ENCODE data around the gene ELK4. TPM values are rescaled to one million over a fixed set of nuclear protein-coding genes. Genes with fewer than 3 reads are reported as not detected.
A peak's percentile ranks its signal among the peaks of the same experiment; 100 is the strongest.

ELK4 gene
- polyA plus RNA-seq (2013, experiment 1 of 2), result 6.7 TPM
- 6.8 TPM for polyA plus RNA-seq (2013, experiment 2 of 2)

DNA sequence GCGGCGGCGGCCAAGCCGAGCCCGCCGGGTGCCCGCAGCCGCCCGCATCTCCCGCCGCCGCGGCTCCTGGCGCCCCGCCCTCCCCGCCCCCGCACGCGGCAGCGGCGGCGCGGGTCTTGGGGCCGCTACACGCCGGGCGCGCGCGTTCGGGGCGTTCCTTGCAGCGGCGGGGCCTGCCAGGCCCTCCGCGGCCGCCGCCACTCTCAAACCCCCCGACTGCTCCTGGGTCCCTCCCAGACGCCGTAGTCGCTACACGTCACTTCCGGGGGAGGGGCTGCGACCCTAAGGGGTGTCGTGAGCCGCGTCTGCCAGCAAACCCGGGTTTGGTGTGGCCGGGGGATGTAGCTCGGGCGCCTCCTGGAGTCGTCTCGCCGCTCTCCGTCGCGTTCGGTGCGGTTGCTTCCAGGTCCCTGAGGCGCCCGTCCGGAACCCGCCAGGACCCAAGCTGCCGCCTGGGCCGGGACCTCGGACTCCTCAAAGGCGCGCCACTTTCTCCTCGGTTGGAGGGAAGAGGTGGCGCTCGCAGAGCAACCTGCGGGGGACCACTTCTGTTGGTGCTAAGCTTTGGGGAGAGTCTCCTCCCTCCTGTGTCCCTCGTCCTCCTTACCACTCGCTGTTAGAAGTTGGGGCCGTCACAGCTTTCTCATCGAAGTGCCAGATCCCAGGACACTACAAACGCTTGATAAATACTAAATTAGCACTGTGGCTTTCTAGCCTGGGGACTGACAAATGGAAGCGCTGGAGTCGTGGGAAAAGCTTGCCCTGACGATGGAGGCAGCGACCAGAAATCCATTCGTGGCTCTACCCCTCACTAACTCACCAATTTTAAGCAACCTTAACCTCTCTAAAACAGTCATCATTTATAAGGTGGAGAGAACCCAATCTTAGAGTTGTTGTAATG, at the start of gene ELK4:
ELK4 (minus strand) TSS at position 244 of the 901 bp plus-strand sequence. CDS start 8,129 bp downstream, outside the sequence.
- peak within 1 kb of the TSS; percentile 89 for H3K9ac ChIP-seq (ENCODE audit: low read depth, low read length)
- 1% methylated on average over 83 of the region's 83 CpGs for WGBS

DNA sequence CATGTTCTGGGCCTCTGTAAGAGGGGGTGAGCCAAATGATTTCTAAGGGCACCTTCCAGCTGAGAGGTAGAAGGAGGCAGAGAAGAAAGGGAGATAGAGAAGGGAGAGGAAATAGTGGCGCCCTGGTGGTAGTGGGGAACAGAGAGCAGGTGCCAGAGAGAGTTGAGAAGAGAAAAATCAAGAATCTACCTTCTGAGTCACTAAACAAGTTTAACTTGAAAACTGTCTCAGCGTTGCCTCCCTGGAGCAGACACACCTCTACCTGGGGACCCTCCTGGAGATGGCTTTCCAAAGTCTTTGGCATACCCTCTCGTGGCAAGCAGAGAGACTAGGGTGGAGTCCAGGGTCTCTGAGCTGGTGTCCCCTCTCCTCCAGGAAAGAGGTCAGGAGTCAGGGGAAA, 49.6 kb upstream of the ELK4 start:
- no peaks in the 10 kb centered on the region for H3K36me3 ChIP-seq (ENCODE audit: insufficient read depth, low read length)
- peaks cover 6% of the 10 kb centered on the region for H3K27me3 ChIP-seq (ENCODE audit: insufficient read depth, low read length)
- no peak overlapping the region for H3K9ac ChIP-seq (ENCODE audit: low read depth, low read length)
- H3K4me1 ChIP-seq (ENCODE audit: insufficient read depth, low read length), result peaks cover 23% of the 10 kb centered on the region
- no peaks in the 10 kb centered on the region for H3K9me3 ChIP-seq (ENCODE audit: insufficient read depth, low read depth, low read length)
- no peak overlapping the region for H3K27ac ChIP-seq (ENCODE audit: low read depth, low read length)
- H3K4me3 ChIP-seq (ENCODE audit: low read length), result no peak overlapping the region
- 83% methylated on average over 3 of the region's 3 CpGs for WGBS

More for the DNA sequence above, at the start of gene ELK4:
- no peaks in the 10 kb centered on the region for H3K27me3 ChIP-seq (ENCODE audit: insufficient read depth, low read length)
- no peaks in the 10 kb centered on the region for H3K9me3 ChIP-seq (ENCODE audit: insufficient read depth, low read depth, low read length)
- H3K4me3 ChIP-seq (ENCODE audit: low read length), result peak within 1 kb of the TSS; percentile 72
- peaks cover 12% of the 10 kb centered on the region; the same call in 1 of the 2 replicates for H3K4me1 ChIP-seq (ENCODE audit: insufficient read depth, low read length)
- H3K36me3 ChIP-seq (ENCODE audit: insufficient read depth, low read length), result 0 out of 2 replicates have a peak, but pooled peaks cover 3% of the 10 kb centered on the region
- H3K27ac ChIP-seq (ENCODE audit: low read depth, low read length), result peak within 1 kb of the TSS; percentile 99

DNA sequence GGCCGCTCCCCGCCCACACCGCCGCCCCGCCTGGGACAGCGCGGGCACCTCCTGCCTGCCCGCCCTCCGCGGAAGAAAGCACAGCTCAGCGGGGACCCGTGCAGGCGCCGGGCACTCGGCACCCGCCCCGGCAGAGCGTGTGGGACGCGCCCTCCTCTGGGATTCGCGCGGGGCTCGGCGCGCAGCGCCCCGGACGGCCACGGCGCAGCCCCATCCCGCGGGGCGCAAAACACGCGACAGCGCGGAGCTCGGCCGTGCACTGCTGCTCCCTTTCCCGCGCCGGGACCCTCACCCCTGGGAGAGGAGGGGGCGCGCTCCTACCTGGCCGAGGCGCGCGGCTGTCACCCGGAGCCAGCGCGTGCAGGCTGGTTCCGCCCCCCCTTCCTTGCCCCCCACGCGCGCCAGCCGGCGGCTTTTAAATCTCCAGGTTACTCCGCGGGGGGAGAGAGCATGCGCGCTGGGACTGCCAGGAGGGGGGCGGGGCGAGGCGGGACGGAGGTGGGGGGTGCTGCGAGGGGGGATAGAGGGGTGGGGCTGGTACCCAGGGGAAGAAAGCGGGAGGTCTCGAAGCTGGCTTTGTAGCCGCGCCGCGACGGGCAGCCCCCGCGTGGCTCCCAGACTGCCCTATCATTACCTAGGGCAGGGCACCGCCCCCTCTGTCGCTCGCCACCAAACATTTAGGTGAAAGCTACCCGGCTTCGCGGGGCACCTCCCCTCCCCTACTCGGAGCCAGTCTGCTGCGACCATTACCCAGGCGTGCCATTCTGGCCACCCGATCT, 48.5 kb upstream of the ELK4 start, which contains the start of gene SLC45A3:
SLC45A3 (minus strand) TSS at position 437 of the 779 bp plus-strand sequence. CDS start 15,853 bp downstream, outside the sequence.
- peak within 1 kb of the TSS; percentile 69 for H3K9ac ChIP-seq (ENCODE audit: low read depth, low read length)
- peaks cover 27% of the 10 kb centered on the region for H3K4me1 ChIP-seq (ENCODE audit: insufficient read depth, low read length)
- under 1% methylated on average over 80 of the region's 86 CpGs for WGBS

GRCh38 chr1:205678286-205679111, 46.7 kb upstream of the ELK4 start:
- Histone ChIP-seq H3K27me3 (ENCODE audit: insufficient read depth, low read length) (peaks cover 6% of the 10 kb centered on the region), H3K9me3 (ENCODE audit: insufficient read depth, low read depth, low read length) (no peaks in the 10 kb centered on the region), H3K27ac (ENCODE audit: low read depth, low read length) (no peak overlapping the region), H3K36me3 (ENCODE audit: insufficient read depth, low read length) (no peaks in the 10 kb centered on the region), H3K9ac (ENCODE audit: low read depth, low read length) (no peak overlapping the region), H3K4me1 (ENCODE audit: insufficient read depth, low read length) (peaks cover 27% of the 10 kb centered on the region), H3K4me3 (ENCODE audit: low read length) (no peak overlapping the region)
- 56% methylated on average over 10 of the region's 10 CpGs for WGBS

More for the DNA sequence above, 48.5 kb upstream of the ELK4 start, which contains the start of gene SLC45A3:
- H3K4me3 ChIP-seq (ENCODE audit: low read length), result peak within 1 kb of the TSS; percentile 79
- 0 out of 2 replicates have a peak within 1 kb of the TSS, but pooled peaks have one; percentile 14 for H3K27ac ChIP-seq (ENCODE audit: low read depth, low read length)
- H3K9me3 ChIP-seq (ENCODE audit: insufficient read depth, low read depth, low read length), result no peaks in the 10 kb centered on the region
- no peaks in the 10 kb centered on the region for H3K36me3 ChIP-seq (ENCODE audit: insufficient read depth, low read length)
- H3K27me3 ChIP-seq (ENCODE audit: insufficient read depth, low read length), result peaks cover 6% of the 10 kb centered on the region

DNA sequence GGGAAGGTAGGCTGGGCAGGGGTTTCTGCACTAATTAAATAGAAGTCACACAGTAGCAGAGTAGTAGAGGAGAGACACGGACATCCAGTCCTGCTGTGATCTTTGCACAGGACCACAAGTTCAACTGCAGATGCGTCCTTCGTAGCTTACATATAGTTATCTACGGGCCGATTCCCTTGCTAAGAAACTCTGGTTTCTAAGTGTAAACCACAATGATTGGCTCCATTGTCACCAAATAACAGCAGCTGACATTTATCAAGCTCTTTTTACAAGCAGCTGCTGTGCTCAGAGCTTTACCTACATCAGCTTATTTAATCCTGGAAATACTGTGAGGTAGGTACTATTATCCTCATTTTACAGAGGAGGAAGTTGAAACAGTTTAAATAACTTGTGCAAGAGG, 45.4 kb upstream of the ELK4 start:
- Histone ChIP-seq H3K4me1 (ENCODE audit: insufficient read depth, low read length) (peaks cover 37% of the 10 kb centered on the region), H3K27me3 (ENCODE audit: insufficient read depth, low read length) (peaks cover 6% of the 10 kb centered on the region), H3K36me3 (ENCODE audit: insufficient read depth, low read length) (no peaks in the 10 kb centered on the region), H3K9ac (ENCODE audit: low read depth, low read length) (no peak overlapping the region), H3K27ac (ENCODE audit: low read depth, low read length) (no peak overlapping the region), H3K4me3 (ENCODE audit: low read length) (no peak overlapping the region), H3K9me3 (ENCODE audit: insufficient read depth, low read depth, low read length) (no peaks in the 10 kb centered on the region)
- WGBS, result 76% methylated on average over 5 of the region's 5 CpGs

DNA sequence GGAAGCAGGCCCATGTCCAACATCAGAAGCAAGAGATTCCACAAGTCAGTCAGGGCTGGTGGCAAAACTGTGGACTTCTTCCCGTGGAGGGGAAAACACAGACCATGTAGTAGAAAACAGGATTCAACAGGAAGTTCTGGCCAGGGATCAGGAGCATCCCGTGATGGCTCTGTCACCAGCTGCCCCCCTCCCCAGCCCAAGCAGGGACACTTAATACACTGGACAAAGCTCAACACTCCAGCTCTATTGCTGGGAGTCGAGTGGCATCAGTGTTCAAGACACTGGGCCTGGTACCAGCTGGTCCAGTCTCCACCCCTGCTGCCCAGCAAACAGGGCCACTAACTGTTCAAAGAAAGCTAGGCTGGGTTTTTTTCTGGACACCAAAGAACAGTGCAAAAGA, 44.8 kb upstream of the ELK4 start:
- H3K4me3 ChIP-seq (ENCODE audit: low read length), result no peak overlapping the region
- H3K9ac ChIP-seq (ENCODE audit: low read depth, low read length), result no peak overlapping the region
- H3K36me3 ChIP-seq (ENCODE audit: insufficient read depth, low read length), result no peaks in the 10 kb centered on the region
- H3K4me1 ChIP-seq (ENCODE audit: insufficient read depth, low read length), result peaks cover 41% of the 10 kb centered on the region
- WGBS, result 89% methylated on average over 3 of the region's 3 CpGs
- no peaks in the 10 kb centered on the region for H3K9me3 ChIP-seq (ENCODE audit: insufficient read depth, low read depth, low read length)
- peaks cover 6% of the 10 kb centered on the region for H3K27me3 ChIP-seq (ENCODE audit: insufficient read depth, low read length)
- H3K27ac ChIP-seq (ENCODE audit: low read depth, low read length), result no peak overlapping the region

- Histone ChIP-seq H3K4me1 (ENCODE audit: insufficient read depth, low read length) (peaks cover 47% of the 10 kb centered on the region), H3K27ac (ENCODE audit: low read depth, low read length) (no peak overlapping the region), H3K4me3 (ENCODE audit: low read length) (no peak overlapping the region), H3K27me3 (ENCODE audit: insufficient read depth, low read length) (peaks cover 3% of the 10 kb centered on the region), H3K36me3 (ENCODE audit: insufficient read depth, low read length) (no peaks in the 10 kb centered on the region), H3K9ac (ENCODE audit: low read depth, low read length) (no peak overlapping the region), H3K9me3 (ENCODE audit: insufficient read depth, low read depth, low read length) (no peaks in the 10 kb centered on the region)
- 92% methylated on average over 5 of the region's 5 CpGs for WGBS
These were observed 44.2 kb upstream of the ELK4 start for GRCh38 chr1:205676002-205676401.

GRCh38 chr1:205675247-205675646, 43.4 kb upstream of the ELK4 start:
- Histone ChIP-seq H3K36me3 (ENCODE audit: insufficient read depth, low read length) (no peaks in the 10 kb centered on the region), H3K4me3 (ENCODE audit: low read length) (no peak overlapping the region), H3K27ac (ENCODE audit: low read depth, low read length) (no peak overlapping the region), H3K4me1 (ENCODE audit: insufficient read depth, low read length) (peaks cover 49% of the 10 kb centered on the region), H3K27me3 (ENCODE audit: insufficient read depth, low read length) (no peaks in the 10 kb centered on the region), H3K9me3 (ENCODE audit: insufficient read depth, low read depth, low read length) (no peaks in the 10 kb centered on the region), H3K9ac (ENCODE audit: low read depth, low read length) (no peak overlapping the region)
- WGBS, result 95% methylated on average over 4 of the region's 4 CpGs

GRCh38 chr1:205672970-205673369, 41.2 kb upstream of the ELK4 start:
- Histone ChIP-seq H3K9ac (ENCODE audit: low read depth, low read length) (no peak overlapping the region), H3K36me3 (ENCODE audit: insufficient read depth, low read length) (no peaks in the 10 kb centered on the region), H3K27ac (ENCODE audit: low read depth, low read length) (no peak overlapping the region; the same call in 1 of the 2 replicates), H3K4me1 (ENCODE audit: insufficient read depth, low read length) (peaks cover 47% of the 10 kb centered on the region), H3K4me3 (ENCODE audit: low read length) (no peak overlapping the region), H3K27me3 (ENCODE audit: insufficient read depth, low read length) (no peaks in the 10 kb centered on the region), H3K9me3 (ENCODE audit: insufficient read depth, low read depth, low read length) (no peaks in the 10 kb centered on the region)
- 87% methylated on average over 4 of the region's 4 CpGs for WGBS

GRCh38 chr1:205672395-205672889, 40.6 kb upstream of the ELK4 start:
- Histone ChIP-seq H3K9ac (ENCODE audit: low read depth, low read length) (peak overlapping the region; percentile 44; the same call in 1 of the 2 replicates), H3K4me1 (ENCODE audit: insufficient read depth, low read length) (peaks cover 47% of the 10 kb centered on the region), H3K4me3 (ENCODE audit: low read length) (no peak overlapping the region), H3K27me3 (ENCODE audit: insufficient read depth, low read length) (no peaks in the 10 kb centered on the region), H3K9me3 (ENCODE audit: insufficient read depth, low read depth, low read length) (no peaks in the 10 kb centered on the region), H3K27ac (ENCODE audit: low read depth, low read length) (peak overlapping the region; percentile 78), H3K36me3 (ENCODE audit: insufficient read depth, low read length) (no peaks in the 10 kb centered on the region)
- WGBS, result 71% methylated on average over 11 of the region's 11 CpGs

All from HUES64 (cell line).